ENCODE results near the gene NOCT. TPM values are rescaled to one million over a fixed set of nuclear protein-coding genes. Genes with fewer than 3 reads are reported as not detected.

The NOCT gene, protein sequence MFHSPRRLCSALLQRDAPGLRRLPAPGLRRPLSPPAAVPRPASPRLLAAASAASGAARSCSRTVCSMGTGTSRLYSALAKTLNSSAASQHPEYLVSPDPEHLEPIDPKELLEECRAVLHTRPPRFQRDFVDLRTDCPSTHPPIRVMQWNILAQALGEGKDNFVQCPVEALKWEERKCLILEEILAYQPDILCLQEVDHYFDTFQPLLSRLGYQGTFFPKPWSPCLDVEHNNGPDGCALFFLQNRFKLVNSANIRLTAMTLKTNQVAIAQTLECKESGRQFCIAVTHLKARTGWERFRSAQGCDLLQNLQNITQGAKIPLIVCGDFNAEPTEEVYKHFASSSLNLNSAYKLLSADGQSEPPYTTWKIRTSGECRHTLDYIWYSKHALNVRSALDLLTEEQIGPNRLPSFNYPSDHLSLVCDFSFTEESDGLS
- 9.1 to 14.1 TPM (median 11.2 TPM) in 5 replicates for total RNA-seq (2022; extraction: Qiagen RNA extraction; ENCODE audit: low read depth)

DNA sequence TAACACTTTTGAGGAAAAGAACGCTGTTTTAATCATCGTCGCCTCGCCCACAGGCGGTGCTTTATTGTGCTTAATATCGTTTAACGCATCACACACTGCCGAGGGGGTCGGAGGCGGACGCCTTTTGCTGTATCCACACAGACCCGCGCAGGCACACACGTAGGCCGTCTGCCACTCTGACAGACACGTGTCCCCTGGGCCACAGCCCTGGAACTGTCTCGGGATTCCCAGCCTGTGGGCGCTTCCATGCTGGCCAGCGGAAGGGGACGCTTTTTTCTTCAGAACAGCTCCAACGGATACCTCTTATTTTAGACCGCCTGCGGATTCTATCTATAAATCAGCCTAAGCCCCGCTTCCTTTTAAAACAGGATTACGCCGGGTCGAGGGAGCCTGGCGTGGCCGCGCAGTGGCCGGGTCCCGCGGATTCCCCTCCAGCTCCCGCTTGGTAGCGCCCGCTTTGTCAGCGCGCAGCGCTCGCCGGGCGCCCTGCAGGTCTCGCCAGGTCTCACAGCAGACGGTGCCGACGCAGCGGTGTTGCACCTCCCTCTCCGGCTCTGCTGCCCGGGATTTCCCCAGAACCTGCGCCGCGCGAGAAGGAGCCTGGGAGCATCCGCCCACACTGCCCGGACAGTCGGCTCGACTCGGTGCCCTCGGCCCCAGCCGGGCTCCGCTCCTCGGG, at the start of gene NOCT:
Gene NOCT (plus strand): TSS at position 513 of the 679 bp plus-strand sequence. CDS start 201 bp downstream, outside the sequence.

Other genes with a start within 250 kb of the NOCT start
- gene ELF2, start 161.4 kb downstream of the NOCT start, total RNA-seq (2022; extraction: Qiagen RNA extraction; ENCODE audit: low read depth): 13.0 to 17.8 TPM (median 13.5 TPM) in 5 replicates

All from A549 treated with RU486 at 1 μM for 4 hours (cell line).